HG03520 (cell line): Measurements from ENCODE around the gene SORL1.

Experiments
- ATAC-seq: cut with Tn5 transposase; IDR thresholded peaks from one replicate; pipeline ENCODE4 v1.9.1; 2021; ENCODE audit warnings: mild to moderate bottlenecking, moderate library complexity; ENCODE audit not compliant: unreplicated experiment

The SORL1 gene

DNA sequence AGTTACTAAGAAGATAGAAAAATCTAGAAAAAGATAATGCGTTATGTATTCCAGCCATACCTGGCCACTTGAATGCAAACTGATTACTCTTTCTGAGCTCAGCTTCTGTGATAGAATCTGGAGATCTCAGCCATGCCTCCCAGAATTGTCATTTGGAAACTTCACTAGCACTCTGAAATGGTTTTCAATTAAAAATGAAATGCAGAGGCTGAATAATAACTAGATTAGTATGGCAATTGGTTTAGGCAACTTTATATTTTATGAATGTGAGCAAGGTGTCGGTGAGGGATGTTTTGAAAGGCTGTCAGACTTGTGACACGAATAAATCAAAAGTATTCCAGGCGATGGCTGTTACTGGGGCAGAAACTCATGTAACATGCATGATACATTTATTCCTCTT lies 129.5 kb downstream of the SORL1 start:
- ATAC-seq, result no peak

GRCh38 chr11:121582296-121582695 lies 130.2 kb downstream of the SORL1 start:
- ATAC-seq, result no peak

DNA sequence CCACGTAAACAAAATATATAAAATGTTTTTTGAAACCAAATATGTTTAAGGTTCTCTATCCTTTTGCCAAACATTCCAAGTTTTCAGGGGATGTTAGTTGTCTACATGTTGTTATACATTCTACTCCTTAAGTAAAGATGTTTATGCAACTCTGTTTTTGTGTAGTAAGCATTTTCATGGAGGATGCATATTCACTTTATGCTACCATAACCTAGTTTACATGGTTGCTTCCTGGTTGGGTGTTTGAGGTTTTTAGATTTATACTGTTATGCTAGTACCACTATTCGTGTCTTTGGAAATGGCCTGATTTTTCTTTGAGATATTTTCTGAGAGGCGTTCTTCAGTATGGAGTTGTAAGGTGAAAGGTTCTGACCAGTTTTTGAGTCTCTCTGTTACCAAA lies 131.7 kb downstream of the SORL1 start:
- no peak for ATAC-seq

DNA sequence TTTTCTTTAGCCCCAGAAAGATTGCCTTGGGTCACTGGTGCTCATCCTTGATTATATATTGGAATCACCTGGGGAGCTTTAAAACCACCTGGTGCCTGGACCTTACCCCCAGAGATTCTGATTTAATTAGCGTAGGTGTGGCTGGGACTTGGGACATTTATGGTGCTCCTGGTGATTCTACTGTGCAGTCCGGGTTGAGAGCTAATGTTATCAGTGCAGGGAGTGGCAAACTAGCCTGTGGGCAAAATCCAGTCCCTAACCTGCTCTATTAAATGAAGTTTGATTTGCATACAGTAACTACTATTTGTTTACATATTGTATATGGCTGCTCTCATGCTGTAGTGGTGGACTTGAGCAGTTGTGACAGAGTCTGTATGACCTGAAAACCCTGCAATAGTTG lies 134.6 kb downstream of the SORL1 start:
- no peak for ATAC-seq

DNA sequence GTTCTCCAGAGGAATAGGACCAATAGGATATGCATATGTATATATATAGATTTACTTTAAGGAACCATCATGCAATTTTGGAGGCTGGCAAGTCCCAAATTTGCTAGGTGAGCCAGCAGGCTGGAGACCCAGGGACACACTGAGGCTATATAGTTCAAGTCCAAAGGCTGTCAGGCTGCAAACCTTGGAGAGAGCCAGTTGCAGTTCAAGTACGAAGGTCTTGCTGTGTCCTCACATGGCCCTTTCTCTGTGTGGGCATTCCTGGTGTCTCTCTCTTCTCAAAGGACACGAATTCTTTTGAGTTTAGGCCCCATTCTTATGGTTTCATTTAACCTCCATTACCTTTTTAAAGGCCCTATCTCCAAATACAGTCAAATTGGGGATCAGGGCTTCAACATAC lies 135.1 kb downstream of the SORL1 start:
- ATAC-seq, result no peak

DNA sequence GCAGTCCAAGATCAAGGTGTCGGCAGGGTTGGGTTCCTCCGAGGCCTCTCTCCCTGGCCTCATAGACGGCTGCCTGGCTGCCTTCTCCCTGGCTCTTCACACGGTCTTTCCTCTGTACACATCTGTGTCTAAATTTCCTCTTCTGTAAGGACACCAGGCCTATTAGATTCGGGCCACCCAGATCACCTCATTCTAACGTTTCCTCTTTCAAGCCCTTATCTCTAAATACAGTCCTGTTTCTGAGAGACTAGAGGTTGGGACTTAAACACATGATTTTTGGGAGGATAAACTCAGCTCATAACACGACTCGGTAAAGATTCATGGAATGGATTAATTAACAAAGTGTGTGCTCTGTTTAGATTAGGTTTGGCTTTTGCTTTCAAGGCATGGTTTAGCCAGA lies 136.6 kb downstream of the SORL1 start:
- no peak for ATAC-seq

DNA sequence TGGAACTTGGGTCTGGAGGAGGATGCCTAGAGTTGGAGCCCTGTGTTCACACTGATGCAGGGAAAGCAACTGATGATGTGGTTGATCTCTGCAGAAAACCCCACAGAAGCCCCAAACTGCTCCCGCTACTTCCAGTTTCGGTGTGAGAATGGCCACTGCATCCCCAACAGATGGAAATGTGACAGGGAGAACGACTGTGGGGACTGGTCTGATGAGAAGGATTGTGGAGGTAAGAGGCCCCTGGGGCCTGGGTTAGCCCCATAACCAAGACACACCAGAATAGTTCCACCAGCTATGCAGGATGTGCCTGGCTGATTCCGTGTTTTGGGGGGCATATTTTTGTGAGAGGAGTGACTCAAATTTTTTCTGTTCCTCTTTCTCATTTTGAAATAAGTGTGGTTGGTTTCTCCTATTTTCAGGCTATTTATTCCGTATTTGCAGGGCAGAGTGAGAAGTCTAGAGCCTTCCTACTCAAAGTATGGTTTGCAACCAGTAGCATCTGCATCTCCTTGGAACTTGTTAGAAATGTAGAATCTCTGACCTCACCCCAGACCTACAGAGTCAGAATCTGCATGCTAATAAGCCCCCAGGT lies 137.9 kb downstream of the SORL1 start:
- ATAC-seq, result peak; percentile 66

GRCh38 chr11:121590772-121591404 lies 138.8 kb downstream of the SORL1 start:
- ATAC-seq, result no peak

- ATAC-seq, result peak; percentile 28
Measured at GRCh38 chr11:121591405-121592033, 139.4 kb downstream of the SORL1 start.

- no peak for ATAC-seq
Measured at GRCh38 chr11:121592708-121593107, 140.6 kb downstream of the SORL1 start.

- no peak for ATAC-seq
Measured at GRCh38 chr11:121595717-121596161, 143.6 kb downstream of the SORL1 start.

DNA sequence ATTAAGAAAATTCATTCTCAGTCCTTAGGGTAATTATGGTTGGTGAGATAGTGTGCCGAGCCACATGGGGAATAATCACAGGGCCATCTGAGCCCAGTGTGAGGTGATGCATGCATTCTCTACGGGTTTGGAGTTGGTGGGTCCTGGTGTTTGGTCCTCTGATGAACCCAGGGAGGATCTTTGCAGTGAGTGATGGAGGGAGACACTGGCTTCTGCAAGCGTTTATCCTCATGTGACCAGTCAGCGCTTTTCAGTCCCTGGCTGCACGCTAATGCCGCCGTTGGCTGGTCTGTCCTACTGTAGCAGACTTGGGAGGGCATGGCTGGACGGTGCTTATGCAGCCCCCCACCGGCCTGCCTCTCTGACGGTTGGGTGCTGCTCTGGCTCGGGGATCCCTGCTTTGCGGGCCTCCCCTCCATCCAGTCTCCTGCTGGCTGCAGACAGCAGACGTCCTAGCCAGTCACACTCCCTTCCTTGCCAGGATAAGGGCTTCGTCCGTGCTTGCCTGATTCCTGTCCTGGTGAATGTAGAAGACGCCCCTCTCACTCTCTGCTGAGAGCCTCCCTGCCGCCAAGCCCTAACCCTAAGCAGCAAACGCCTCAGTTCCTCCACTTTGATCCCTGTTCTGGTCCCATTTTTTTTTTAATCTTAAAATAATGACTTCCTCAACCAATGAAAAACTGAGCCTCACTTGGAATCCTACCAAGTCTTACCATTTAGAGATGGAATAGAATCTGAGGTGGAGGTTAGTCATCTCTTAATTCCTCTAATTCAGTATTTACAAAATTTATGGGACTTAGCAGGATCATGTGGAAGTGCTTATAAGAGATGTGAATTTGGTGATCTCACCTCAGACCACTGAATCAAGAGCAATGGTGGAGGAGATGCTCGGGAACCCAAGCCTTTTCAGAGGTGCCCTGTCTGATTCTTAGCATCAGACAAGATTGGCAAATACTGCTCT lies 144.4 kb downstream of the SORL1 start:
- no peak for ATAC-seq

DNA sequence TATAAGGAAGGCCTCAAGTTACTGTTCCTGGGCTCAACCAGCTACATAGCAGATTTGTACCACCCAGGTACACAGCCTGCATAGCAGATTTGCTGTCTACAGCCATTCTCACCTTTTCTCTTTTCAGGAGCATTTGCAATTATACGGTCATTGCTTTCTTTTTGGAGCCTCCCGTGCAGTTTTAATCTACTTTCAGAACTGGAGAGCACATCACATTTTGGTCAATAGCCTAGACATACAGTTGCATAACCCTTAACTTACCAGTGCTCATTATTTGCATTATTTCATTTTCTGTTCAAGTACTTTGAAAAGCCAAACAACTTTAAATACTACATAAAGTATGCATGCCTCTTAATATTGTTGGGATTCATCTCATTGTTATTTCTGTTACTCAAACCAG lies 151.2 kb downstream of the SORL1 start:
- no peak for ATAC-seq

GRCh38 chr11:121604152-121604551 lies 152.0 kb downstream of the SORL1 start:
- no peak for ATAC-seq

DNA sequence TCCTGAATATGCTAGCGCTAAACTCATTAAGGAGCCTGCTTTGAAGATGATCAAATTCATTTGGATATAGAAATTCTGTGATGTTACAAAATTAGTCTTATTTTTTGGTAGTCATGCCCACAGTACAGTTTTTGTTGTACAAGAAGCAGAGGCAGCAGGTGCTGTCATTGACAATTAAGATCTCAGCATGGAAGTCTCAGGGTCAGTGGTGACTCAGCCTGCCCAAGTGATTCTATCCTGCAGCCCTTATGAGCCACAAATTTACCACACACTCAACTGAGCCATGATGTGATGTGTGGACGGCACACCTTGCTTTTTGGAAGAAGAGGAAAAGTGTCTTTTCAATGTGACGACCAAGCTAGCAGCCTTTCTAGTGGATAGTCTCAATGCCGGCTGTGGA lies 154.2 kb downstream of the SORL1 start:
- ATAC-seq, result no peak

- no peak for ATAC-seq
Measured at GRCh38 chr11:121607341-121607740, 155.2 kb downstream of the SORL1 start.

DNA sequence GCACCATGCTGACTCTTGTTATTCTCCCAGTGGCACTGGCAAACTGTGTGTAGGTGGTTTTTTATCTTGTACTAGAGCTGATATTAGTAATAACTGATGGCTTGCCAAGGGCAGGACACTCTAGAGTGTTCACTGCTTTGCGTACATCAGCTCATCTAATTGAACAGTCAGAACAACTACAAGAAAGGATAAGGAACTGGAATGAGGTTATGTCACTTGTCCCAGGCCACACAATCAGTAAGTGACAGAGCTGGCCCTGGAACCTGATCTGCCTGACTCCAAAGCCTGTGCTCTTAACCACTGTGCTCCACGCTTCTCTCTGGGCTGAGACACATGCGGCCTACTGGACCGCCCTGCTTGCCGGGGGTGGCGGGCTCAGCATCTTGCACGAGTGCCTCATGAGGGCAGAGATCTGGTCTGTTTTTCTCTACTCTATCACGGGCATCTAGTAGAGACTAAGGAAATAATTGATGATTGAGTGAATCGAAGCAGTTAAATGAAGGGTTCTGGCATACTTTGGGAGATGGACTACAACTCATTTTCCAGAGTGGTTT lies 156.5 kb downstream of the SORL1 start:
- no peak for ATAC-seq

GRCh38 chr11:121610706-121611105 lies 158.6 kb downstream of the SORL1 start:
- no peak for ATAC-seq

- no peak for ATAC-seq
Measured at GRCh38 chr11:121611242-121611641, 159.1 kb downstream of the SORL1 start.

GRCh38 chr11:121613724-121614123 lies 161.6 kb downstream of the SORL1 start:
- ATAC-seq, result no peak

GRCh38 chr11:121614636-121615240 lies 162.6 kb downstream of the SORL1 start:
- no peak for ATAC-seq
